ENCODE results near the gene CYTH4. TPM values are rescaled to one million over a fixed set of nuclear protein-coding genes. Genes with fewer than 3 reads are reported as not detected.

Gene CYTH4
- polyA plus RNA-seq, 1 donor: 5.2 TPM

DNA sequence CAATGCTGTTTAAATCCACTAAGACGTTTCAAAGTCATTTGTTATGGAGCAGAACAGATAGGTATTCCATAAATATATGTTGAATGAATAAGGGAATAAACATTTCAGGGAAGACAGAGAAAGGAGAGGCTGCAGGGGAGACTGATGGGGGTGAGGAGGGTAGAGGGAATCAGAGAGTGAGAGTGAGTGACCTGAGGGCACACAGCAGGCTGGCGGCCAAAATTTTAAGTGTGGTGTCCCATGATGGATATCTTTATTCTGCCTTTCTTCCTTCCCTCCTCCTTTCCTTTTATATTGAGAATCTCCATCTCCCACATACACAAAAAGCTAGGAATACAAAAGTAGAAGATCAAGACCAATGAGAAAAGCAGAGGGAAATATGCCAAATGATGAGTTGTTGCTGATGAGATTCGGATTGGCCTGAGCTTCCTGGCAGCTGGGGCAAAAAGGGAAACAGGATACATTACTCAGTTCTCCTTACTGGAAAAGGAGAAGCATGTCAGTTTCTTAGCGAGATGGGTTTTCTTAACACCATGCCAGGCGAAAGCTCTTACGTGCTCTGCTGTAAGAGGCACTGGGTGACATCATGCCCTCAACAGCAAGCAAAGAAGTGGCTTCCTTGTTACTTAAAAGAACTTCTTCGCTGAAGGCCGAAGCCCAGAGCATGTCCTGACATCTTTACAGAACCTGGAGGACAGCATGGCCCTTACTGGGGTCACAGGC lies 11.2 kb upstream of the CYTH4 start:
- DNase-seq (ENCODE audit: low read depth): no peak

DNA sequence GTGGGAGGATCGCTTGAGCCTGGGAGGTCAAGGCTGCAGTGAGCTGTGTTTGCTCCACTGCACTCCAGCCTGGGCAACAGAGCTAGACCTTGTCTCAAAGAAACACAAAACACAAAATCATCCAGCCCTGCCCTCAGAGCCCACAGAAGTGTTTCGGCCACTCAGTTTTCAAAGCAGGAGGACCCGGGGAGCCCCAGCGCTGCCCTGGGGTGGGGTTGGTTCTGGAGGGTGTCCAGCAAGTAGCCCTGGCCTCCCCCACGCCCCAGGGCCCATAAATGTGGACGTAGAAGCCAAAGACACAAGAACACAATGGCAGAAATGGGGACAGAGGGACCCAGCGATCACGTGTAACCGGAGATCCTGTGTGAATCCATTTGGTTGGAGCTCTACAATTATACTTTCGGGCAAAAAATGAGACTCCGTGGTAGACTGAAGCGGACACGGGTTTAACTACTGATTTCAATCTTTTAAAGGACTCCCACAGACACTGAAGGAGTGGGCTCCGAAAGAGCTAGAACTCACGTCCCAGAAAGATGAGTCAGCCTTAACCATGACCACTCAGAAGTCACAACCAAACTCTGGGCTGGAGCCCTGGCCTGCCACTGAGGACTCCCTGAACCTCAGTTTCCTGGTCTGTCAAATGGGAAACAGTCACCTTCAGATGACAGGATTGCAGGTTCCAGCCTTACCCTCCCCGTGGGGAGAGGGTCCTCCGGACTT lies 9.0 kb upstream of the CYTH4 start:
- no peak for DNase-seq (ENCODE audit: low read depth)

DNA sequence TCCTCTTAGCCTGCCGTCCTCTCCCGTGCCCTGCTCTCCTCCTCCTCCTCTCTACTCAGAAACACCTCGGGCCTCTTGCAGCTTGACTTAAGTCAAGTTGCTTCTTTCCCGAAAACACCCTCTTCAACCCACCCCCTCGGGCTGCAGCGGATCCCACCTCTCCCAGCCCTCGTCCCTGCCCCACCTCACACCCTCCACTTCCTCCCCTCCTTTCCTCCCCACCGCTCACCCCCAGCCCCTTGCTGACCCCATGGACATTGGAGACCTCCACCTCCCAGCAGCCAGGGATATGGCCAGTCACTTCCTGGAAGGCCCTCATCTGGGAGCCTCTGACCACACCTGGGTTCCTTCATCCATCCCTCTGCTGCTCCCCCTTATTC lies 8.5 kb upstream of the CYTH4 start:
- no peak for DNase-seq (ENCODE audit: low read depth)

DNA sequence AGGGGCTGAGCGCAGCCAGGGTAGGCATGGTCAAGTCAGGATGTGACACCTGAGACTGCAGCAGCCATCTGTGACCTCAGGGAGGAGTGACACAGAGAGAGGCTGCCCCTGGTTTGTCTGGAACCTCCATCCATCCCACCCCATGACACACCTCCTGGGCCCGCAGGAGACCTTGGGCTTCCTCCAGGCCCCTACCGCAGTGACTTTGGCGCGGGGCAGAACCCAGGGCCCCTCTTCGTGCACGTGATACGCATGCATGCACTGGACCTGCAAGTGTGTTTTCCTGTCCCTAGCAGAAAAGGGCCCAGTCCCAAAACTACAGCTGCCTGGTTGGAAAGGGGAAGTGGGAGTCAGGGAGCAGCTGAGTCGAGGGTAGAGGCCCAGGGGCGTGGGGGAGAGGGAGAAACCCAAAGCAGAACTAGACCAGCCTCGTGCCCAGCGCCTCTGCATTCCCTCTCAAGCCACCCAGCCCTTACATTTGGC lies 7.9 kb upstream of the CYTH4 start:
- DNase-seq (ENCODE audit: low read depth): no peak

DNA sequence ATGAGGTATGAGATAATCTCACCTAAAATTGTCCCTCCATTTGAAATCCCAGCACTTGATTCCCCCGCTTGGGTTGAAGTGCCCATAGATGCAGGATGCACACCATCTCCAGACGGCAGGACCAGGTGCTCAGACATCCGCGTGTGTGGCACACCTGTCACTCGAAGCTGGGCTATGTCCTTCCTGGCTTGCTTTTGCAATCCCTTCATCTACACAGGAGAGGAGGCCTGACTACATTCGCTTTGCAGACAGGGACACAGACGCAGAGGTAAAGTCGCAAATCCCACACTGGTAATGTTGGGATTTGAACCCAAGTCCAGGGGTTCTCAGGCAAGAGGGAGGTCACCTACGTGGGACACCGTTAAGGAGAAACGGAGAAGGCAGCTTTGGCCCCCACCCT lies 7.2 kb upstream of the CYTH4 start:
- DNase-seq (ENCODE audit: low read depth): no peak

DNA sequence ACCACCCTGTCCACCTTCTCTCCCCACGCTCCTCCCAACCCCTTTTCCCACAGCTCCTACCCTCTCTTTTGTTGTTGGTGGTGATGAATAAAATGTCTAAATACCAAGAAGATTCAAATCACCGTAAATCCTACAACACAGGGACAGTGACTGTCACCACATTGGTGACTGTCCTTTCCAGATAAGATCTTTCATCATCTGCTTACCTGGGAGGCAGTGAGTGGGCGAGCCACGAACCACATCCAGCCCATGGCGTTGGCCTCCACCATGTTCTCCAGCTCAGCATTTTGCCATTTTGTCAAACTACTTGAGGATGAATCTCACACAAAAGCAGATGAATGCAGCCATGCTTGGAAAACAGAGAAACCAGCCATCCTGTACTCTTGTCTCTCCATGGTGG lies 6.7 kb upstream of the CYTH4 start:
- DNase-seq (ENCODE audit: low read depth): no peak

DNA sequence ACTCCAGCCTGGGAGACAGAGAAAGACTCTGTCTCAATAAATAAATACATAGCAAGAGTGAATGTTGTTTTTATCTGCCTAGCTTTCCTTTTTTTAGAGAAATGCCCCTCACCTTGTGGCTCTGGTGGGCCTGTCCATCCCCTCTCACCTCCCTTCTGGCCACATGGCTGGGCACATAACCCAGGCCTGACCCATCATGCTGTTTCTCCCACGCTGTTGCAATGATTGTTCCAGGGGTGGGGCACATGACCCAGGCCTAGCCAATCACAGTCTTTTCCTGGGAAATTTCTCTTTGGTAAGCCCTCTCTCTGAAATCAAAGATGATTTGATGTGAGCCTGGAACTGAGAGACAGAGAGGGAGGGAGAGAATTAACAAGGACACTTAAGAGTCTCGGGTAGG lies 5.5 kb upstream of the CYTH4 start:
- DNase-seq (ENCODE audit: low read depth): no peak

DNA sequence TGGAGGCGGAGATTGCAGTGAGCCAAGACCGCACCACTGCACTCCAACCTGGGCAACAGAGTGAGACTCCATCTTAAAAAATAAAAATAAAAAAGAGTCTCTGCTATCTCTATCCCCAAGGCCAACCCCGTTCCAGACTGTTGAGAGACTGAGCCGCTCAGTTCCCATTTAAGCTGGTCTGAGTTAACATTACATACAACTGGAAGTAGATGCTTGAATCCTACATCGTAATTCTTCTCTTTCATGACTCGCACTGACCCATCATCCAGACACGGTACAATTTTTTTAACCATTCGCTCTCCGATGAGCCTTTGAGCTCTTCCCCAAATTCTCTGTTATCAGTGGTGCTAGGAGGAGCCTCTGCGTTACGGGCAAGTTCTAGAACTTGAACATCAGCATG lies 4.9 kb upstream of the CYTH4 start:
- no peak for DNase-seq (ENCODE audit: low read depth)

DNA sequence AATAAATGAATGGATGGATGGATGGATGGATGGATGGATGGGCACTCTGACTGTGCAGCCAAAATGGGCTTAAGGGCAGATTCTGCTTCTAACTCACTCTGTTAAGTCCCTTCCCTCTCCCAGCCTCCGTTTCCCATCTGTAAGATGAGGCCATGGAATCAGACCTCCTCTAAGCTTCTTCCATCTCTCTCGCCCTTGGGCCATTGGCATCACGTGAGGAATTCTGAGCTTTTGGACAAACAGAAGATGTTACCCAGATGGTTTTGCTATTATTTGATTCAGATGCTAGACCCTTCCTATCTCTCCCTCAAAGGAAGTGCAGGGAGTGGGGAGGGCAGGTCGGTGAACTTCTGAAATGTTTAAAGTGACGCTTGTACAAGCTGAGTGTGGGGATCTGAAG lies 4.0 kb upstream of the CYTH4 start:
- no peak for DNase-seq (ENCODE audit: low read depth)

DNA sequence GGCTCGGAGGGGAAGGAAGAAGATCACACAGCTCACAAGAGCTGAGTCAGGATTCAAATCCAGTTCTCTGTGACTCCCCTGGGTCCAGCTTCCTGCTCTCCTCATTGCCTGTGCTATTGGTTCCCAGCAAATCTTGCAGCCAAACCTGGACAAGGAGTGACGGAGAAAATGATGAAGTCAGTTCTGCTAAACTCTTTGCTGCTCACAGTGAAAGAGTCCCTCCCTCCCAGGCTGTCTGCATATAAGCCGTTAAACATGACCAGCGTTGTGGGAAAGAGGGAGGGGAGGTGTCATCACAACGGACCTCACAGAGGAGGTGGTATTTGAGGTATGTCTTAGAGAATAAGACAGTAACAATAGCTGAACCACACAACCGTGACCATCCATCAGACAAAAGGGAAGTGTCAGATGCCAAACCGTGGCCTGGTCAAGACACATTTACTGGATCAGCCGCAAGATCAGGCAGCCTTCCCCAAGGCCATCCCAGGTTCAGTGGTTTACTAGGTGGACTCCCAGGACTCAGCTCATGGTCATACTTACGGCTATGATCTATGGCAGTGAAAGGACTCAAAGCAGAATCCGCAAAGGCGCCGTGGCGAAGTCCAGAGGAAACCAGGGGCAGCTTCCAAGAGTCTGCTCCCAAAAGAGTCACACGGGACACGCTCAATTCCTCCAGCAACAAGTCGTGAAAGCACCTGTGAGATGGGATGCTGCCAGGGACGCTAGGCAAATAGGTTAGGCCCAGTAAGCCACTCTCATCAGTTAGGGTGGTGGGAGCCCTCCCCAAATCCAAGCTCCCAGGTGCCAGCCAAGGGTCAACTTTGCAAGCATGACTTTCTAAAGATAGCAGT lies 2.8 kb upstream of the CYTH4 start:
- no peak for DNase-seq (ENCODE audit: low read depth)

DNA sequence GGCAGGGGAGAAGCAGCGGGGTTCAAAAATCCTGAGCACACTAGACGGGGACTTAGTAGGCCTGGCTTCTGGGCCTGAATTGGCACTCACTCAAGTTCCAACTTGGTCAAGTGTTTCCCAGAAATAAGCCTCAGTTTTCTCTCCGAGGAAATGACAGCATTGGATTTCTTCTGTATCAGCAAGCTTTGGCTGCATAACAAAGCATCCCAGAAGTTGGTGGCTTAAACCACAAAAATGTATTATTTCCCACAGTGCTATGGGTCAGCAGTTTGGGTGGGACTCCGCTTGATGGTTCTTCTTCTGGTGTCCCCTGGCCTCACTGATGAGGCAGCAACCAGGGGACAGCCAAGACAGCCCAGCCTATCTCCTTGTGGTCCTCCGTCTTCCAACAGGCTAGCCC lies 1.6 kb upstream of the CYTH4 start:
- no peak for DNase-seq (ENCODE audit: low read depth)

DNA sequence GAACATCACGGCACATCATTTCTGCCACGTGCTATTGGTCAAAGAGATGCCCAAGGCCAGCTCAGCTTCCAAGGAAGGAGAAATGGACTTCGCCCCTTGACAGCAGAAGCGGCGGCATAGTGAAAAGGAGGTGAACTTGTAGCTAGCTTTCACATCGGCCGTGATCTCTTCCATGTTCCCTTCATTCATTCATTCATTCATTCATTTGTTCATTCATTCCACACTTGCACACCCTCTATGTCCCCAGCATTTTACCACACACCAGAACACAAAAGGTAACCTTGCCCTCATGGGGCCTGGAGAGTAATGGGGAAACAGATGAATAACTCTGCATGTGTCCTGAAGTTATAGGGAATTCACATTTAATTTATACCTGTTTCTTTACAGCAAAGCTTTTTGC lies 1.1 kb upstream of the CYTH4 start:
- no peak for DNase-seq (ENCODE audit: low read depth)

DNA sequence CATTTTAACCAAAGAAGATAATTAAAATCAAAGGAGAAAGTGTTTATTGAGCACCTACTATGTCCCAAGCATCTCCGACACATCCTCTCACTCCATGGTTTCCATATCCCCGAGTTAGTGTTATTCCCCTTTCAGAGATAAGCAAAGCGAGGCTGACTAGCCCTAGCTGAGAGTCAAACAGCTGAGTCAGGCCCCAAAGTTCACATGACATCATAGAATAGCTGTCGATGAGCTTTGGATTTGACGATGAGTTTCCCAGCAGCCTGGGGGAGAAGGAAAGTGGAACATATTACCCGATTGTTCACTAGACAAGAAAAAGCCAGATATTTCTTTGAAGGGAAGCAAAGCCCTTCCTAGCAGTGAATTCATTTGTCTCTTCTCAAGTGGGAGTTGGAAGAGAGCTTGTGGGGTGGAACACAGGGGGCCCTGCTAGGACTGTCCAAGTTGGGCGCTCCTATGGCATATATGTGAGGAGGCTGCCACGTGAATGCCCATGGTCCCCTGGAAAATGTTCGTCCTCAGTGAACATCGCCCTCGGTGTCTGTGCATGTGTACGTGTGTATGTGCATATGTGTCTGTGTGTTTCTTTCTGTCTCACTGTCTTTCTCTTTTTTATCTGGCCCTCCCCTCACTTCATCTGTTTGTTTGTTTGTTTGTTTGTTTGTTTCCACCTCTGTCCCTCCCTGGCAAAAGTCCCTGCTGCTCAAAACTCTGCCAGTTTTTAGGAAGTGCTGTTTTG lies 493 bp upstream of the CYTH4 start:
- DNase-seq (ENCODE audit: low read depth): no peak

DNA sequence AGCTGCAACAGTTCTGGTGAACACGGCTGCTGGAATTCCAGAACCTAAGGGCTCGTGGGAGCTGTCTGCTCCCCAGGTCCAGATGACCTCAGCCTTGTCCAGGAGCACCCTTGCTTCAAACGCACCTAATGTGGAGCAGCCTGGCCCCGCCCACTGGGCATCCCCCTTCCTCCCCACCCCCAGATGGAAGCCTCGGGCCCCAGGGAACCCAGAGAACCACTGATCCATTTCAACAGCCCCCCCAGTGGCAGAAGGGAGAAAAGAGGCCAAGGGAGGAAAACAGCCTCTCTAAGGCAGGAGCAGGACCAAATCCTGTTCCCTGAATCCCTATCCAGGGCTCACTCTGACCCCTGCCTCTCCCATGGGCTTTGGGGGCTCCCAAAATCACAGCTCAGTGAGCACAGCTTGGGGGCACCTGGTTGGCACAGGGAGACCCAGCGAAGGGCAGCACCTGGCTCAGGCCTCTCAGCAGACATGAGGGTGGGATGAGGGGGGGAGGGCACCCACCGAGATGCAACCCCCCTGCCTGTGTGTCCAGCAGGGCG lies 1.2 kb downstream of the CYTH4 start:
- DNase-seq (ENCODE audit: low read depth): no peak

DNA sequence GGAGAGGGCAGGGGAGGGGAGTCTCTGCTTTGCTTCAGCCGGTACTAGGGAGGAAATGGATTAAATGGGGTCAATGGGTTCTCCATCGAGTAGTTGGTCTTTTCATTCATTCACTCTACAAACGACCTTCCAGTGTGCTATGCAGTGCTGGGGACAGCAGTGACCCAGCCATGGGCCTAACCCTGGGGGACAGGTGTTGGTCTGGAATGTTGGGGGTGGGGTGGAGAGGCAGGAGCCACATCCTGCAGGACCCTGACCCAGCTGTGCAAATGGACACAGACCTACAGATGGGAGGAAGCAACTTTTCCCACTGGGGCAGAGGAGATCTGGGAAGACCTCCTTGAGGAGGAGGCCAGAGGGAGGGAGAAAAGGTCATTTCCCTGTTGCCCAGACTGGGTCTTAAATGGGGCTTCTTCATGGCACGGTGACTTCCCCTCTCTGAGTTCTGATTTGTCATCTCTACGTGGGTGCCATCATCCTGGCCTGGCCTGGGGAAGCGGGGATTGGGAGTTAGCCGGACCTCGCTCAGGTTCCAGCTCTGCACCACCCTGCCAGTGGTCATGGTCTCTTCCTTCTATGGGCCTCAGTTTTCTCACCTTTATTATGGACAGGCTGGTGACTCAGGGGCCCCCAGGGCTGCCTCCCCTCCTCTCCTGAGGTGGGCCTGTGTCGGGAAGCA lies 2.0 kb downstream of the CYTH4 start:
- no peak for DNase-seq (ENCODE audit: low read depth)

DNA sequence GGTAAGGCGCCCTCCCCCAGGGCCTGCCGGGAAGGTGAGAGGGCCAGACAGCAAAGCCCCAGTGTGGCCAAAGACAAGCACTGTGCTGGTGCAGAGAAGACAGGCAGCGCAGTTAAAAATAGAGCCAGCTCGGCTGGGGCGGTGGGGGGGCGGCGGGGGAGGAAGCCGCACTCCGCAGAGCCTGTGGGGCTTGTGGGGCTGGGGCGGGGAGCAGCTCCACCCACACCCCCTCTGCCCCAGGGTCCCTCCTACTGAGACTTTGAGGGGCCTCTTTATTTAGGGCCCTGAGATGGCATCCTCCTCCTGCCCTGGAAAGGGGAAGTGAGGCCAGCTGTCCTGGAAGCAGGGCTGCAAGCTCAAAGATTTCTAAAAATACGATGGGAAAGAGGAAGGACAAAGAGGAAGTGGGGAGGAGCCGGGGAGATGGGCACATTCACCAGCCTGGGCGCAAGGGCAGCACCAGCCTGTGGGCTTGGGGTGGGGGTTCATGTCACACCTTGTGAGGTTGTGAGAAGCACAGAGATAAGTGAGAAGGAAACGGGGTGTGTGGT lies 2.6 kb downstream of the CYTH4 start:
- DNase-seq (ENCODE audit: low read depth): no peak

DNA sequence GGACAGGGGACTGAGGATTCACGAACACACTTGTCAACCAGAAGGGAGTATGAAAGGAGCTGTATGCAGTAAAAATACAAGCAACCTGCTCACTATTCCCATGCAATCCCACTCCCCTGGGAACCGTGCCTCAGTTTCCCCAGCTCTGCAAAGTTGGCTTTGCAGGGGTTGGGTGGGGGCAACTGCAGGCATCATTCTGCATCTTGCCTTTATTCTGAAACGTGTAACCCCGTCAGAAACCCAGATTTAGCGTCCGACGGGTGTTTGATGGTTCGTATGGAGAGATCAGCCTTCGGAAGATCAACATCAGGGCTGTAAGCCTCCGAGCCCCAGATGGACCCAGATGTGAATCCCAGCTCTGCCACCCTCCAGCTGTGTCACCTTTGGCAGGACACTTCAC lies 3.6 kb downstream of the CYTH4 start:
- no peak for DNase-seq (ENCODE audit: low read depth)

DNA sequence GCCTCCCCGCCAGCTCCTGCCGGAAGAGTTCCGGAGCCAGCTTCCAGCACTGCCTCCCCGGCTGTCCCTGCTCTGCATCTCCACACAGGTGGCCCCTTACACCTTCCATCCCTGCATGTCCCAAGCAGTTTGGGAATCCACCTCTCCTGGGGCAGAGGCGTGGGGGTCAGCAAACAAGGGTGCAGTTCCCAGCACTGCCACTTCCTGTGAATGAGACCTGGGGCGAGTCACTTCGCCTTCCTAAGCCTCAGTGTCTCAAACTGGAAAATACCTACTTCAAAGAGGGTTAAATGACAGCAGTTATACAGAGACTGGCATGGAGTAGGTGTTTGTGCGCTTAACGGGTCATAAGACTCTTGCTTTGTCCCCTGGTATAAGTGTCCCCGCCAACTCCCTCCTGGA lies 5.2 kb downstream of the CYTH4 start:
- no peak for DNase-seq (ENCODE audit: low read depth)

DNA sequence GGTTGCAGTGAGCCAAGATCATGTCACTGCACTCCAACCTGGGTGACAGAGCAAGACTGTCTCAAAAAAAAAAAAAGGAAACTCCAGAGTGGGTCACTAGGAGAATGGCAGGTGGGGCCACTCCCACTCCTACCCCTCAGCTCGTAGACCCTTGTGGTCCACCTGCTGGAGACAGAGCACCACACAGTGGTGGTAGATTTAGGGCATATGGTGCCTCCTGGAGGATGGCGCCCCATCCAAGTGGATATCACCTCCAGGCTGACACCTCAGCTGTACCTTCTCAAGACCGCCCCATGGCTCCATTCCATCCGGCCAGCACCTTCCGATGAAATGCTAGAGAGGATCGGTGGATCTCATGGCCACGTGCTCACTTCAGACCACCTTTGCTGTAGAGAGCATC lies 6.2 kb downstream of the CYTH4 start:
- no peak for DNase-seq (ENCODE audit: low read depth)

DNA sequence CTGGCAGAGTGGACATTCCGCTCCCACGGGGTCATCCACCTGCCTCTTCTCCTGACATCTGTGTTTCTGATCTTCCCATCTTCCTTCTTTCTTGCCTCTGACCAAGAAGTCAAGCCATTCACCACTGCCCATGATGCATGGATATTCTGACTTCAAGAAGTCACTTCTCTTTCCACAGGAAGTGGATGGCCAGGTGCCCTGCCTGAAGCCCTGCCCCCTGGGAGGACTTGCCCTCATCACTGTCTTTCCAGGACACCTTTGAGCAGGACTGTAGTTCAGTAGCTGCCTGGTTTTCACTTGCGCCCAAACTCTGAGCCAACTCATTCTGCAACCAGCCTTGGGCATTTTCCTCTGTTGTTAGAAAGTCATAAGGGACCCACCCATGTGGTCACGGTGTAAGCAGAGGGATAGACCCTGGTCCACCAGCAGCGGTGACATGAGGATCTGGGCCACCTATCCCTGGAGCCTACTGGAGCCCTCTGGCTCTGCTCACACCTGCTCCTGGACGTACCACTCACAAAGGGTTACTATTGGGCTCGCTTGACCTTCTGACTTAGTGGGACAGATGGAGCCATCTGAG lies 6.9 kb downstream of the CYTH4 start:
- DNase-seq (ENCODE audit: low read depth): no peak
